NB4 (cell line): ENCODE measurements around the gene TRMT1L.

Experiments used
- DNase-seq: peaks from one replicate; pipeline ENCODE4 v3.0.0; 2010; ENCODE audit warnings: low read depth
- H3K4me3 ChIP-seq: one replicate; pipeline ENCODE4 v1.5.1; 2011; ENCODE audit warnings: mild to moderate bottlenecking, low read depth, low read length, moderate library complexity
- MYC ChIP-seq: IDR thresholded peaks from 2 replicates; pipeline ENCODE4 v1.6.1; 2011; ENCODE audit warnings: low read depth, low read length
- POLR2A ChIP-seq: IDR thresholded peaks from 2 replicates; pipeline ENCODE4 v1.6.1; 2011; ENCODE audit warnings: mild to moderate bottlenecking; ENCODE audit not compliant: insufficient read length; ENCODE audit errors: extremely low read depth
- TF ChIP-seq, protein P1 (sequence below): IDR thresholded peaks from 2 replicates; pipeline ENCODE4 v1.6.1; 2011; ENCODE audit warnings: low read depth, low read length
- TF ChIP-seq, protein P2 (sequence below): IDR thresholded peaks from one replicate; pipeline ENCODE4 v1.5.1; 2012; ENCODE audit warnings: low read depth, low read length

The TRMT1L gene

DNA sequence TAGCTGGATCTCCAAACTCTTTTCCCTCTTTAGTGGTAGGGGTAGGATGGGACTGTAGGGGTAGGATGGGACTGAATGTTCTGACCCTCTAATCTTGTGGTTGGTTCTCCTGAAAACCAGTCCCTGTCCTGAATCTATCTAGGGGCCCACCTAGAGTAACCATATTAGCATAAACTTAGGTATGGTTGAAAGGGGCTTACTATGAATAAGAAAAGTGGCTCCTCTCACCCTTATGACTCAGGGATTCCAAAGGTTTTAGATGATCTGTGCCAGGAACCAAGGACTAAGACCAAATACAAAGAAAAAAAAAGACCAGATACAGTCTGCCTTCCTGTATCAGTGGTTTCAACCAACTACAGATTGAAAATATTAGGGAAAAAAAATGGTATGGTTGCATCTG, 82.4 kb downstream of the TRMT1L start:
- DNase-seq: no peak

DNA sequence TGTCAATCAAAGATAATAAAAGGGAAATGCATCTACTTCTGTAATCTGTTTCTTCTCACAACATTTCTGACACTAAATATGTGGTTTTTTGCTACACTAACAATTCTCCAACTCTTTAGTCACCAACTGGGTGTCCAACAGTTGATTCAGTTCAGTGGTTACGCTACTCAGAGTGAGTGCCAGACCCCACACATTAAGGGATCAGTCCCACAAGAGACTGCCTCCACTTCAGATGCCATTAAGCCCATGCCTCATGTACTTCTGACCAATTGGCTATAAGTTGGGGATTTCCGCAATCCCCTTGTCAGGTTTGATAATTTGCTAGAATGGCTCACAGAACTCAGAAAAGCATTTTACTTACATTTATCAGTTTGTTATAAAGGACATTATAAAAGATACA, 83.0 kb downstream of the TRMT1L start:
- no peak for DNase-seq

More for the DNA sequence above, 82.4 kb downstream of the TRMT1L start:
- TF ChIP-seq, protein P1, sequence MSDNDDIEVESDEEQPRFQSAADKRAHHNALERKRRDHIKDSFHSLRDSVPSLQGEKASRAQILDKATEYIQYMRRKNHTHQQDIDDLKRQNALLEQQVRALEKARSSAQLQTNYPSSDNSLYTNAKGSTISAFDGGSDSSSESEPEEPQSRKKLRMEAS: no peak
- TF ChIP-seq, protein P2, sequence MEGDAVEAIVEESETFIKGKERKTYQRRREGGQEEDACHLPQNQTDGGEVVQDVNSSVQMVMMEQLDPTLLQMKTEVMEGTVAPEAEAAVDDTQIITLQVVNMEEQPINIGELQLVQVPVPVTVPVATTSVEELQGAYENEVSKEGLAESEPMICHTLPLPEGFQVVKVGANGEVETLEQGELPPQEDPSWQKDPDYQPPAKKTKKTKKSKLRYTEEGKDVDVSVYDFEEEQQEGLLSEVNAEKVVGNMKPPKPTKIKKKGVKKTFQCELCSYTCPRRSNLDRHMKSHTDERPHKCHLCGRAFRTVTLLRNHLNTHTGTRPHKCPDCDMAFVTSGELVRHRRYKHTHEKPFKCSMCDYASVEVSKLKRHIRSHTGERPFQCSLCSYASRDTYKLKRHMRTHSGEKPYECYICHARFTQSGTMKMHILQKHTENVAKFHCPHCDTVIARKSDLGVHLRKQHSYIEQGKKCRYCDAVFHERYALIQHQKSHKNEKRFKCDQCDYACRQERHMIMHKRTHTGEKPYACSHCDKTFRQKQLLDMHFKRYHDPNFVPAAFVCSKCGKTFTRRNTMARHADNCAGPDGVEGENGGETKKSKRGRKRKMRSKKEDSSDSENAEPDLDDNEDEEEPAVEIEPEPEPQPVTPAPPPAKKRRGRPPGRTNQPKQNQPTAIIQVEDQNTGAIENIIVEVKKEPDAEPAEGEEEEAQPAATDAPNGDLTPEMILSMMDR: no peak
- TF ChIP-seq POLR2A (no peak), MYC (no peak)
- no peak overlapping the region for H3K4me3 ChIP-seq

DNA sequence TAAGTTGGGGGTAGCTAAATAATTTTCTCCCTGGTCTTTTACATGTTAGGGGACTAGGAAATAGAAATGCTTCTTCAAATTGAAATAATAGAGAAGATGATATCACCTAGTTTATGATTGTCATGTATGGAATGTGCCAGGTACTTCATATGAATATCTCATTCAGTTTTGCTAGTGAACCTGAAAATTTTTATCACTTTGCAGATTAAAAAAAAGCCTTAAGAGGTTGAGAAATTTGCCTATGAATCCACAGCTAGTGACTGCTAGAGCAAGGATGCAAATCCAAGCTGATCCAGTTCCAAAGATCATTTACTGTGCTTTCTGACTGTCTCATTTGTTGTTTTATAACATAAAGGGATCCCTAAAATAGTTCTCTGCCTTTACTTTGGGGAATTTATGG, 86.7 kb downstream of the TRMT1L start:
- TF ChIP-seq MYC (no peak), POLR2A (no peak)
- TF ChIP-seq, protein P1: no peak
- TF ChIP-seq, protein P2: no peak
- DNase-seq: no peak
- H3K4me3 ChIP-seq: no peak overlapping the region

More for the DNA sequence above, 83.0 kb downstream of the TRMT1L start:
- no peak overlapping the region for H3K4me3 ChIP-seq
- TF ChIP-seq POLR2A (no peak), MYC (no peak)
- TF ChIP-seq, protein P1: no peak
- TF ChIP-seq, protein P2: no peak

DNA sequence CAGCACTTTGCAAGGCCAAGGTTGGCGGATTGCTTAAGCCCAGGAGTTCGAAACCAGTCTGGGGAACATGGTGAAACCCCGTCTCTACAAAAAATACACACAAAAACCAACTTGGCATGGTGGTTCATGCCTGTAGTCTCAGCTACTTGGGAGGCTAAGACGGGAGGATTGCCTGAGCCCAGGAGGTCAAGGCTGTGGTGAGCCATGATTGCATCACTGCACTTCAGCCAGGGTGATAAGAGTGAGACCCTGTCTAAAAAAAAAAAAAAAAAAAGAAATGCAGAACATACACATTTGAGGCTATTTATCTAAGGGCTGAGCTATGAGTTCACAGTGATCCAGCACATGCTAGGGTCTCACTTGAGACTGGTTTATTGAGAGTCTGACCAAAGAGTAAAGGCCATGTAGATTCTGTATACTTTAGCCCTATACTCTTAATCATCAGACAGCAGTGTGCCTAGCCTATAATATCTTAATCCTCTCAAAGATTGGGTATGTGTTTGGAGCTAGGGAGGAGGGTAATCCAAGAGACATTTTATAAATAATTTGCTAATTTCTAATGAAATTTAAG, 87.5 kb downstream of the TRMT1L start:
- no peak overlapping the region for H3K4me3 ChIP-seq
- DNase-seq: peak; percentile 74
- TF ChIP-seq, protein P2: no peak
- TF ChIP-seq POLR2A (no peak), MYC (no peak)
- TF ChIP-seq, protein P1: no peak

DNA sequence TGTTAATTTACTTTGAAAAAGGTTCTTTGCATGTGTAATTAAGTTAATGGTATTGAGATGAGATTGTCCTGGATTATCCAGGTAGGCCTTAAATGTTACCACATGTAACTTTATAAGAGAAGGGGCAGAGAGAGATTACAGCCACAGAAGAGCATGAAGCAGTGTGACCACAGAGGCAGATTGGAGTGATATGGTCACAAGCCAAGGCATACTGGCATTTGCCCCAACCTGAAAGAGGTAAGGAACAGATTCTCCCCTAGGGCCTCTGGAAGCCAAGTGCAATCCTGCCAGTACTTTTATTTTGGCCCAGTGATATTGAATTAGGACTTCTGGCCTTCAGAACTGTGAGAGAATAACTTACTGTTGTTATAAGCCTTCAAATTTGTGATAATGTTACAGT, 88.4 kb downstream of the TRMT1L start:
- TF ChIP-seq MYC (no peak), POLR2A (no peak)
- TF ChIP-seq, protein P1: no peak
- TF ChIP-seq, protein P2: no peak
- DNase-seq: no peak
- no peak overlapping the region for H3K4me3 ChIP-seq
